Common myeloid progenitor, CD34-positive (primary cell): ENCODE data around the gene ASCC1.

Experiments
- CTCF ChIA-PET: fragments of 350-600 bp; sonication (Branson Sonifier 250); formaldehyde crosslinking; loops from one replicate; lab custom pipeline; 2021; ENCODE audit warnings: antibody characterized with exemption; lab: Charles Lee
- POLR2A ChIA-PET: fragments of 350-600 bp; sonication (Branson Sonifier 250); formaldehyde crosslinking; loops from one replicate; lab custom pipeline; 2021; ENCODE audit warnings: antibody characterized with exemption; lab: Charles Lee
- DNase-seq, 3 donors: peaks; one replicate each; pipeline versions ENCODE4 v3.0.0 to v3.0.0-alpha.2; 2013
- H3K27ac ChIP-seq, 2 experiments: 1 replicate in 1 of 2; 2 replicates in 1 of 2; pipeline ENCODE4 v1.7.0; 2013; ENCODE audit warnings: inconsistent platforms in 2 of 2, low read length in 2 of 2, mild to moderate bottlenecking in 2 of 2, low read depth in 1 of 2, moderate library complexity in 1 of 2; ENCODE audit not compliant: severe bottlenecking in 2 of 2, insufficient read depth in 1 of 2, poor library complexity in 1 of 2
- H3K27me3 ChIP-seq, 5 experiments: replicated peaks in 2 of 5; 1 replicate in 3 of 5; 2 replicates in 2 of 5; pipeline versions ENCODE4 v1.6.1 to v1.7.0; 2013; ENCODE audit warnings: low read length in 4 of 5, mild to moderate bottlenecking in 2 of 5, moderate library complexity in 2 of 5, inconsistent platforms in 1 of 5; ENCODE audit not compliant: insufficient read depth in 5 of 5, control insufficient read depth in 4 of 5
- H3K36me3 ChIP-seq, 4 experiments: 1 replicate in 2 of 4; 2 replicates in 2 of 4; pipeline versions ENCODE4 v1.6.1 to v1.7.0; 2013; ENCODE audit warnings: low read length in 3 of 4, control low read depth in 1 of 4, mild to moderate bottlenecking in 1 of 4; ENCODE audit not compliant: control insufficient read depth in 4 of 4, insufficient read depth in 4 of 4
- H3K4me1 ChIP-seq, 4 experiments: 1 replicate in 3 of 4; 2 replicates in 1 of 4; pipeline versions ENCODE4 v1.6.1 to v1.7.1; 2013; ENCODE audit warnings: low read length in 3 of 4, mild to moderate bottlenecking in 3 of 4, control low read depth in 1 of 4, inconsistent platforms in 1 of 4, moderate library complexity in 1 of 4; ENCODE audit not compliant: control insufficient read depth in 4 of 4, insufficient read depth in 4 of 4; ENCODE audit errors: control extremely low read depth in 1 of 4
- H3K4me3 ChIP-seq, 7 experiments: 1 replicate in 4 of 7; 2 replicates in 3 of 7; pipeline versions ENCODE4 v1.5.1 to v1.7.0; 2013; ENCODE audit warnings: mild to moderate bottlenecking in 7 of 7, low read length in 6 of 7, moderate library complexity in 6 of 7, inconsistent platforms in 2 of 7, low read depth in 2 of 7, control low read depth in 1 of 7; ENCODE audit not compliant: insufficient read depth in 4 of 7, control insufficient read depth in 1 of 7; ENCODE audit errors: extremely low read depth in 1 of 7
- H3K9me3 ChIP-seq, 5 experiments: 1 replicate in 4 of 5; 2 replicates in 1 of 5; pipeline versions ENCODE4 v1.6.1 to v1.7.1; 2013; ENCODE audit warnings: low read length in 4 of 5, mild to moderate bottlenecking in 2 of 5, inconsistent platforms in 1 of 5, low read depth in 1 of 5, moderate library complexity in 1 of 5; ENCODE audit not compliant: control insufficient read depth in 4 of 5, insufficient read depth in 2 of 5; ENCODE audit errors: control extremely low read depth in 1 of 5
- WGBS: methylation state at CpG from one replicate; pipeline ENCODE4 v1.1.5; 2013; ENCODE audit not compliant: insufficient coverage; 5-methylcytosine and 5-hydroxymethylcytosine counted together

The ASCC1 gene

DNA sequence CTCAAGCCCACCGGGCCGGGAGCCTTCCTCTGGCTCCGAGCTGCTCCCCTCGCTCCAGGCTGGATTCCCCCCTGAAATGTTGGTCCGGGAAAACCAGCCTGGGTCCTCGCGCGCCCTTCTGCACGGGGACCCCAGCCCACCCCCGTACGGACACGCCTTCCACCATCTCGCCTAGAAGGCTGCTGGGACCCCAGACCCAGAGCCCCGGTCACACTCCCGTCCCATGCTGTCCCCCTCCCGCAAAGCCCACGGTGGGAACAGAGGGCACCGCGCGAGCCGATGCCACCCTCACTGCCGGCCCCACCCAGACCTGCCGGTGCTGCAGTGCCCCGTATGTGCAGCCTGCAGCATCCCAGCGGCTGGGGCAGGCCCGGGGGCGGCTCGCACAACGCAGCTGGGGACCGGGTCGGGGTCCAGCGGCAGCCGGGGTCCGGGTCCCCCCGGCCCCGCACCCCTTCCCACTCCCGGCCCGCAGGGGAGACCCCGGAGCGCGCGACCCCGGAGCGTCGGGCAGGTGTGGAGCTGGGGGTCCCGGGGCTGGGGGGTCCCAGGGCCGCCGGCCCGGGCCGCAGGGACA is 128.6 kb downstream of the ASCC1 start:
- DNase-seq: peak in 2 of 3 donors; percentile 40 to 61
- peaks cover 0 to 34% (median 8%) of the 10 kb centered on the region in 5 experiments for H3K27me3 ChIP-seq
- peak overlapping the region; percentile 25 to 78 (median 66) for H3K4me3 ChIP-seq
- ChIA-PET POLR2A (no interaction called here), CTCF (interaction anchor here (1.1 to 1.3 kb wide), 2 partner anchors 26 to 44 kb away, joined by 3 to 5 read pairs; no protein-coding TSS in a partner anchor)
- H3K27ac ChIP-seq: no peak overlapping the region
- H3K9me3 ChIP-seq: no peaks in the 10 kb centered on the region
- H3K36me3 ChIP-seq: no peaks in the 10 kb centered on the region
- peaks cover 0 to 37% (median 32%) of the 10 kb centered on the region in 4 experiments for H3K4me1 ChIP-seq
- under 1% methylated on average over 38 of the region's 50 CpGs for WGBS

DNA sequence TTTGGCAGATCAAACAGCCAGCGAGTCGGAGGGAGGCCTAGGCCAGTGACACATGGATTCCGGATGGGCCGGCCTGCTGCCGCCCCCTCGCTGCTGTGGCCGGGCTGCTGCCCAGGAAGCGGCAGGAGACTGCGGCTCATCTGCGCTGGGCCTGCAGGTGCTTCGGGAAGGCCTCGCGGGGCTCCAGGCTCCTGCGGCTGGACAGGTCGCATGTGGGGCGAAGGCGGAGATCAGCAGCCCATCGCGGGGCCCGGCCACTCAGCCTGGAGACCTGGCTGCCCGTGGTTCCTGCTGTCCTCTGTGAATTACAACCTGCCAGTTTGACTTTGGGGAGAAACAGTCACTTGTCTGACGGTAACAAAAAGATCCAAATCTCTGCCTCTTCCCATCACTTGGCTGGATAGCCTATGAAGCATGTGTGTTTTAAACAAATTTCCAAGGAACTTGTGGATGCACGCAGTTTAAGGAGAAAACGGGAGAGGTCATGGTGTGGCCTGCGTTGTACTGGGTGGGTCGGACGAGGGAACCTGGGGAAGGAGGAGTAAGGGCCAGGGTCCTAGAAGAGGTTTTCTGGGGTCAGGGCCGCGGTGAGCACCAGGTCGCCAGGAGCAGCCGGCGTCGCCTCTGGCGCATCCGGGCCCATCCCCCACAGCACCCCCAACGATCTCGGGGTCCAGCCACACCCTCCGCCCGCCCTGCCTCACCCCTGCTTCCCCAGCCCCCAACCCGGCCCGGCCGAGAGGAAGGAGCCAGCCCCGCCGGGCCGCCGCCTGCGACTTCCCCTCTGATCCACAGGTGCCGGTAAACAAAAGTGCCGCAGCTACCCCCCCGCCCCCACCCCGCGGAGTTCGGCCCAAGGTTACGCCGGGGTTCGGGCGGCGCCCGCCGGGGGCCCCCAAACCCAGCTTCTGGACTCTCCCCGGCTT is 129.3 kb downstream of the ASCC1 start:
- Histone ChIP-seq H3K9me3 (no peaks in the 10 kb centered on the region), H3K36me3 (no peaks in the 10 kb centered on the region), H3K27me3 (peaks cover 0 to 34% (median 8%) of the 10 kb centered on the region in 5 experiments), H3K4me3 (peak overlapping the region; percentile 25 to 78 (median 66)), H3K27ac (no peak overlapping the region), H3K4me1 (peaks cover 0 to 37% (median 32%) of the 10 kb centered on the region in 4 experiments)
- ChIA-PET CTCF (interaction anchor here (0.8 to 1.5 kb wide), 3 partner anchors 9 to 27 kb away, joined by 3 to 5 read pairs (median 5); no protein-coding TSS in a partner anchor), POLR2A (no interaction called here)
- WGBS: 38% methylated on average over 54 of the region's 61 CpGs
- peak; percentile 16 to 74 (median 58) for DNase-seq

- no peak overlapping the region for H3K27ac ChIP-seq
- ChIA-PET POLR2A (no interaction called here), CTCF (interaction anchor here (0.8 to 1.5 kb wide), 2 partner anchors 9 to 16 kb away, joined by 3 to 5 read pairs; no protein-coding TSS in a partner anchor)
- H3K36me3 ChIP-seq: no peaks in the 10 kb centered on the region
- peaks cover 0 to 34% (median 8%) of the 10 kb centered on the region in 5 experiments for H3K27me3 ChIP-seq
- WGBS: no CpG with 5 or more reads among the region's 1 CpG
- DNase-seq: peak in 1 of 3 donors; percentile 26
- peaks cover 0 to 37% (median 32%) of the 10 kb centered on the region in 4 experiments for H3K4me1 ChIP-seq
- no peak overlapping the region for H3K4me3 ChIP-seq
- no peaks in the 10 kb centered on the region for H3K9me3 ChIP-seq
These were observed 130.1 kb downstream of the ASCC1 start for GRCh38 chr10:72085864-72086465.

GRCh38 chr10:72085166-72085565 is 130.9 kb downstream of the ASCC1 start:
- H3K27ac ChIP-seq: no peak overlapping the region
- ChIA-PET CTCF (interaction anchor here (0.6 to 1.5 kb wide), 4 partner anchors 9 to 1260 kb away, joined by 3 to 5 read pairs (median 4); no protein-coding TSS in a partner anchor), POLR2A (no interaction called here)
- H3K4me1 ChIP-seq: peaks cover 0 to 37% (median 32%) of the 10 kb centered on the region in 4 experiments
- no peak for DNase-seq
- H3K36me3 ChIP-seq: no peaks in the 10 kb centered on the region
- WGBS: 98% methylated on average over 4 of the region's 6 CpGs
- H3K27me3 ChIP-seq: peaks cover 0 to 29% (median 8%) of the 10 kb centered on the region in 5 experiments
- no peak overlapping the region for H3K4me3 ChIP-seq
- H3K9me3 ChIP-seq: no peaks in the 10 kb centered on the region

DNA sequence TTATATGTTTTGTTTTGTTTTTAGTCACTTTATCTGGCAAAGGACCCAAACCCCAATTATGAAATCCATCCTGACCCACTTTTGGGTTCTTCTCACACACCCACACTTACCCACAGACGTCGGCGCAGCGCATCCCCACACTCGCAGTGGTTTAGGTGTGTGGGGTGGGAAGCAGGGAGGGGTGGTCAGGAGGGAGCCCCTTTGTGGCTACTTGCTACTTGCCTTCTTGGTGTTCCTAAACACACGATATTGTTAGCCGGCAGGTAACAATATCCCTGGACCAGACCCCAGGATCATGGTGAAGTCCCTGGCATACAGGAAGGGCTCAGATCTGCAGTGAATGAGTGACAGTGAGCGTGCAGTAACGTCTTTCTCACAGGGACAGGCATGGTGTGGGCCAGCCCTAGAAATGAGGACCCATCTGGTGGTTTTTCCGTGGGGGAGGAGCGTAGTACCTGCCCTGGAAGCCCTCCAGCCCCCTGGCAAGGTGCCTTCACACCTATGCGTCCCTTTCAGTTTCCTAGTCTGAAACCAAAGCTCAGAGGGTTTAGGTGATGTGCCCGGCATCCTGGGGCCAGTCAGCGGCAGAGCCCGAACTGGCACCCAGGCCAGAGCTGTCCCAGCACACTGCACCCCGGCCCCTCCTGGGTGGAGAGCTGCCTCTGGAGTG is 132.2 kb downstream of the ASCC1 start:
- no peaks in the 10 kb centered on the region for H3K36me3 ChIP-seq
- CTCF ChIA-PET: interaction anchor here (1.0 kb wide), 1 partner anchor 13 kb away, joined by 3 read pairs; no protein-coding TSS in a partner anchor
- 94% methylated on average over 11 of the region's 16 CpGs for WGBS
- DNase-seq: no peak
- H3K4me1 ChIP-seq: peaks cover 0 to 38% (median 32%) of the 10 kb centered on the region in 4 experiments
- POLR2A ChIA-PET: no interaction called here
- H3K9me3 ChIP-seq: no peaks in the 10 kb centered on the region
- no peak overlapping the region for H3K4me3 ChIP-seq
- H3K27ac ChIP-seq: no peak overlapping the region
- peaks cover 0 to 27% (median 8%) of the 10 kb centered on the region in 5 experiments for H3K27me3 ChIP-seq
